ENCODE measurements around the gene LRRC8A.

The LRRC8A gene

DNA sequence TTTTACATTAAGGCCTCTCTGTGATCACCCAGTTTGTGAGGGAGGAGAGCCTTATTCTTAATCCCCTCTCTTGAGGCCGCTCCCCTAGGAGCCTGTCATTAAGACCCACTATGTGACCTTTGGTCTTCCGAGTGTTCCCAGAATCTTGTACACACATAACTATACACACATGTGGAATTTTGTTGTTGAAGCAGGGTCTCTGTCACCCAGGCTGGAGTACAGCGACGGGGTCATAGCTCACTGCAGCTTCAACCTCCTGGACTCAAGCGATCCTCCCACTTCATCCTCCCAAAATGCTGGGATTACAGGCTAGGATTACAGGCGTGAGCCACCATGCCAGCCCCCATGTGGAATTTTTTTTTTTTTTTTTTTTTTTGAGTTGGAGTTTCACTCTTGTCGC, 24.0 kb downstream of the LRRC8A start:
- Histone ChIP-seq H3K27ac (replicated peaks; ENCODE audit: low read length) (no peak overlapping the region), H2AFZ (ENCODE audit: low read length) (no peak overlapping the region), H3K4me3 (ENCODE audit: low read length in 2 of 2) (no peak overlapping the region), H3K27me3 (ENCODE audit: control insufficient read depth in 3 of 3, insufficient read depth in 3 of 3, low read depth in 1 of 3, low read length in 3 of 3) (no peaks in the 10 kb centered on the region), H2BK5ac (ENCODE audit: low read length) (no peak overlapping the region), H3K36me3 (replicated peaks in 1 of 2; ENCODE audit: control insufficient read depth in 2 of 2, insufficient read depth in 2 of 2, low read length in 2 of 2) (peaks cover 28 to 58% of the 10 kb centered on the region in 2 donors), H3K23ac (ENCODE audit: low read depth, low read length, poor library complexity) (no peak overlapping the region), H3K9ac (ENCODE audit: low read depth, low read length, poor library complexity) (no peak overlapping the region), H4K91ac (ENCODE audit: low read depth, low read length, poor library complexity) (no peak overlapping the region), H3K9me3 (replicated peaks in 1 of 2; ENCODE audit: control insufficient read depth in 2 of 2, insufficient read depth in 1 of 2, low read depth in 1 of 2, low read length in 2 of 2) (peaks cover 0 to 3% of the 10 kb centered on the region in 2 donors), H3K14ac (ENCODE audit: low read length) (no peak overlapping the region), H3K4me1 (ENCODE audit: control insufficient read depth in 2 of 2, insufficient read depth in 1 of 2, low read depth in 1 of 2, low read length in 2 of 2) (peaks cover 0 to 3% of the 10 kb centered on the region in 2 donors), H2BK120ac (ENCODE audit: low read depth, low read length) (no peak overlapping the region), H4K8ac (ENCODE audit: low read depth, low read length) (no peak overlapping the region), H3K4me2 (ENCODE audit: insufficient read depth, low read length, poor library complexity, severe bottlenecking) (no peak overlapping the region), H2BK15ac (ENCODE audit: low read length) (no peak overlapping the region), H3K4ac (ENCODE audit: low read length) (no peak overlapping the region), H3K18ac (ENCODE audit: low read length) (no peak overlapping the region), H2BK12ac (ENCODE audit: low read length) (no peak overlapping the region), H2AK5ac (ENCODE audit: low read depth, low read length) (no peak overlapping the region), H3K79me1 (ENCODE audit: low read depth, low read length) (peaks cover 5% of the 10 kb centered on the region)
- no CpG with 5 or more reads among the region's 7 CpGs for WGBS, 2 donors (ENCODE audit: extremely low coverage in 2 of 2, insufficient read length in 2 of 2, insufficient replicate concordance in 1 of 2)
- no peak for DNase-seq (ENCODE audit: low spot score)

DNA sequence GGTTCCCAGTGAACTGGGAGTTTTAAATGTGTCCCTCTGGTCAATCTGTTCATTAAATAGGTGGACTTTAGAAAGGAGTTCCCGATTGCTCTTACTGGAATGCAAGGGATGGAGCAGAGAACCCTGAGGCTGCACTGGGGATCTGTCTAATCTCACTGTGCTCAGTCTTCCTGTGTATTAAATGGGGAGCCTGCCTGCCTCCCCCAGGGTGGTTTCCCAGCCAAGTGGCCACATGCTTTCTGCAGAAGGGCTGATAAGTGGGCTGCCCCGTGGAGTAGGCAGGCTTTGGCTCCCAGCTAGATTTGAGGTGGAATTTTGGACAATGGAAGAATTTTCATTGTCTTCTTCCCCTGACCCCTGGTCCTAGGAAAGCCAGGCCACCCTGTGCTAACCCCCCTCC, 24.8 kb downstream of the LRRC8A start:
- H3K4me1 ChIP-seq (ENCODE audit: control insufficient read depth in 2 of 2, insufficient read depth in 1 of 2, low read depth in 1 of 2, low read length in 2 of 2), result peaks cover 2 to 9% of the 10 kb centered on the region in 2 donors
- peaks cover 28 to 62% of the 10 kb centered on the region in 2 donors for H3K36me3 ChIP-seq (replicated peaks in 1 of 2; ENCODE audit: control insufficient read depth in 2 of 2, insufficient read depth in 2 of 2, low read length in 2 of 2)

DNA sequence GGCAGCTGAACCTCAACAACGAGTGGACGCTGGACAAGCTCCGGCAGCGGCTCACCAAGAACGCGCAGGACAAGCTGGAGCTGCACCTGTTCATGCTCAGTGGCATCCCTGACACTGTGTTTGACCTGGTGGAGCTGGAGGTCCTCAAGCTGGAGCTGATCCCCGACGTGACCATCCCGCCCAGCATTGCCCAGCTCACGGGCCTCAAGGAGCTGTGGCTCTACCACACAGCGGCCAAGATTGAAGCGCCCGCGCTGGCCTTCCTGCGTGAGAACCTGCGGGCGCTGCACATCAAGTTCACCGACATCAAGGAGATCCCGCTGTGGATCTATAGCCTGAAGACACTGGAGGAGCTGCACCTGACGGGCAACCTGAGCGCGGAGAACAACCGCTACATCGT, 26.4 kb downstream of the LRRC8A start:
- Histone ChIP-seq H2BK120ac (ENCODE audit: low read depth, low read length) (no peak overlapping the region), H3K4me2 (ENCODE audit: insufficient read depth, low read length, poor library complexity, severe bottlenecking) (no peak overlapping the region), H2BK15ac (ENCODE audit: low read length) (no peak overlapping the region), H3K9me3 (replicated peaks in 1 of 2; ENCODE audit: control insufficient read depth in 2 of 2, insufficient read depth in 1 of 2, low read depth in 1 of 2, low read length in 2 of 2) (peaks cover 0 to 3% of the 10 kb centered on the region in 2 donors), H3K18ac (ENCODE audit: low read length) (no peak overlapping the region), H2AFZ (ENCODE audit: low read length) (no peak overlapping the region), H3K4ac (ENCODE audit: low read length) (no peak overlapping the region), H2BK5ac (ENCODE audit: low read length) (no peak overlapping the region), H2BK12ac (ENCODE audit: low read length) (no peak overlapping the region), H3K23ac (ENCODE audit: low read depth, low read length, poor library complexity) (peak overlapping the region; percentile 82), H4K8ac (ENCODE audit: low read depth, low read length) (no peak overlapping the region), H3K27me3 (ENCODE audit: control insufficient read depth in 3 of 3, insufficient read depth in 3 of 3, low read depth in 1 of 3, low read length in 3 of 3) (no peaks in the 10 kb centered on the region), H4K91ac (ENCODE audit: low read depth, low read length, poor library complexity) (no peak overlapping the region), H3K4me3 (ENCODE audit: low read length in 2 of 2) (peak overlapping the region in 1 of 2 donors; percentile 39), H3K27ac (replicated peaks; ENCODE audit: low read length) (no peak overlapping the region), H3K79me1 (ENCODE audit: low read depth, low read length) (peaks cover 7% of the 10 kb centered on the region), H3K9ac (ENCODE audit: low read depth, low read length, poor library complexity) (no peak overlapping the region), H3K14ac (ENCODE audit: low read length) (no peak overlapping the region), H3K36me3 (replicated peaks in 1 of 2; ENCODE audit: control insufficient read depth in 2 of 2, insufficient read depth in 2 of 2, low read length in 2 of 2) (peaks cover 31 to 72% of the 10 kb centered on the region in 2 donors), H2AK5ac (ENCODE audit: low read depth, low read length) (no peak overlapping the region), H3K4me1 (ENCODE audit: control insufficient read depth in 2 of 2, insufficient read depth in 1 of 2, low read depth in 1 of 2, low read length in 2 of 2) (peaks cover 11 to 22% of the 10 kb centered on the region in 2 donors)
- no CpG with 5 or more reads among the region's 24 CpGs for WGBS, 2 donors (ENCODE audit: extremely low coverage in 2 of 2, insufficient read length in 2 of 2, insufficient replicate concordance in 1 of 2)
- DNase-seq (ENCODE audit: low spot score), result no peak

More for the DNA sequence above, 24.8 kb downstream of the LRRC8A start:
- H2BK12ac ChIP-seq (ENCODE audit: low read length), result no peak overlapping the region
- peak overlapping the region; percentile 36 for H2BK5ac ChIP-seq (ENCODE audit: low read length)
- no peak overlapping the region for H2AK5ac ChIP-seq (ENCODE audit: low read depth, low read length)
- no peaks in the 10 kb centered on the region for H3K27me3 ChIP-seq (ENCODE audit: control insufficient read depth in 3 of 3, insufficient read depth in 3 of 3, low read depth in 1 of 3, low read length in 3 of 3)
- no peak overlapping the region for H3K23ac ChIP-seq (ENCODE audit: low read depth, low read length, poor library complexity)
- H3K9ac ChIP-seq (ENCODE audit: low read depth, low read length, poor library complexity), result no peak overlapping the region
- H2AFZ ChIP-seq (ENCODE audit: low read length), result no peak overlapping the region
- H4K91ac ChIP-seq (ENCODE audit: low read depth, low read length, poor library complexity), result no peak overlapping the region
- DNase-seq (ENCODE audit: low spot score), result no peak
- H2BK15ac ChIP-seq (ENCODE audit: low read length), result no peak overlapping the region
- H3K4me3 ChIP-seq (ENCODE audit: low read length in 2 of 2), result no peak overlapping the region
- H3K14ac ChIP-seq (ENCODE audit: low read length), result no peak overlapping the region
- no peak overlapping the region for H3K27ac ChIP-seq (replicated peaks; ENCODE audit: low read length)
- H3K79me1 ChIP-seq (ENCODE audit: low read depth, low read length), result peaks cover 5% of the 10 kb centered on the region
- WGBS, 2 donors (ENCODE audit: extremely low coverage in 2 of 2, insufficient read length in 2 of 2, insufficient replicate concordance in 1 of 2), result no CpG with 5 or more reads among the region's 2 CpGs
- H4K8ac ChIP-seq (ENCODE audit: low read depth, low read length), result no peak overlapping the region
- no peak overlapping the region for H3K4me2 ChIP-seq (ENCODE audit: insufficient read depth, low read length, poor library complexity, severe bottlenecking)
- H3K9me3 ChIP-seq (replicated peaks in 1 of 2; ENCODE audit: control insufficient read depth in 2 of 2, insufficient read depth in 1 of 2, low read depth in 1 of 2, low read length in 2 of 2), result peaks cover 0 to 3% of the 10 kb centered on the region in 2 donors
- no peak overlapping the region for H2BK120ac ChIP-seq (ENCODE audit: low read depth, low read length)
- H3K18ac ChIP-seq (ENCODE audit: low read length), result no peak overlapping the region
- H3K4ac ChIP-seq (ENCODE audit: low read length), result no peak overlapping the region

DNA sequence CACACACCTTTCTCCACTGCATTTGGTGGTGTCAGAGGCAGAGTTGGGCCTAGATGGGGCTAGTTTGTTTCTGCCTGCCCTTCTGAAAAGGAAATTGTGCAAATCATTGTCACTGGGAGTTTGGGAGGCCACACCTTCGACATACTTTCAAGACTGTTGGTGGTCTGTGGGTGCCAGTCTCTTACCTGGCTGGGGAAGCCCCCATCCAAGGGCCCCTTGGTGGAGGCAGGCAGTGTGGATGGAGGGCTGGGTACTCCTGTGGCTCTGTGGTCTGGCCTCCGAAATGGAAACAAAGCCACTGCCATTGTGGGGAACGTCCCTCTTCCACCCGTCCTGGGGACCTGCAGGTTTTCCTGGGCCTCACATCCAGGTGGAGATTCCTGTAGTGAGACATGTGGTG, 27.9 kb downstream of the LRRC8A start:
- Histone ChIP-seq H3K9me3 (replicated peaks in 1 of 2; ENCODE audit: control insufficient read depth in 2 of 2, insufficient read depth in 1 of 2, low read depth in 1 of 2, low read length in 2 of 2) (peaks cover 0 to 3% of the 10 kb centered on the region in 2 donors), H2BK15ac (ENCODE audit: low read length) (no peak overlapping the region), H4K8ac (ENCODE audit: low read depth, low read length) (no peak overlapping the region), H2AFZ (ENCODE audit: low read length) (no peak overlapping the region), H3K36me3 (replicated peaks in 1 of 2; ENCODE audit: control insufficient read depth in 2 of 2, insufficient read depth in 2 of 2, low read length in 2 of 2) (peaks cover 34 to 80% of the 10 kb centered on the region in 2 donors), H2BK5ac (ENCODE audit: low read length) (no peak overlapping the region), H3K4me2 (ENCODE audit: insufficient read depth, low read length, poor library complexity, severe bottlenecking) (no peak overlapping the region), H2BK120ac (ENCODE audit: low read depth, low read length) (no peak overlapping the region), H2BK12ac (ENCODE audit: low read length) (no peak overlapping the region), H2AK5ac (ENCODE audit: low read depth, low read length) (no peak overlapping the region), H3K14ac (ENCODE audit: low read length) (no peak overlapping the region), H4K91ac (ENCODE audit: low read depth, low read length, poor library complexity) (no peak overlapping the region), H3K27me3 (ENCODE audit: control insufficient read depth in 3 of 3, insufficient read depth in 3 of 3, low read depth in 1 of 3, low read length in 3 of 3) (no peaks in the 10 kb centered on the region), H3K27ac (replicated peaks; ENCODE audit: low read length) (no peak overlapping the region), H3K23ac (ENCODE audit: low read depth, low read length, poor library complexity) (no peak overlapping the region), H3K4me1 (ENCODE audit: control insufficient read depth in 2 of 2, insufficient read depth in 1 of 2, low read depth in 1 of 2, low read length in 2 of 2) (peaks cover 11 to 22% of the 10 kb centered on the region in 2 donors), H3K18ac (ENCODE audit: low read length) (no peak overlapping the region), H3K79me1 (ENCODE audit: low read depth, low read length) (peaks cover 7% of the 10 kb centered on the region), H3K4ac (ENCODE audit: low read length) (no peak overlapping the region), H3K4me3 (ENCODE audit: low read length in 2 of 2) (no peak overlapping the region), H3K9ac (ENCODE audit: low read depth, low read length, poor library complexity) (no peak overlapping the region)
- WGBS, 2 donors (ENCODE audit: extremely low coverage in 2 of 2, insufficient read length in 2 of 2, insufficient replicate concordance in 1 of 2), result no CpG with 5 or more reads among the region's 4 CpGs
- DNase-seq (ENCODE audit: low spot score), result no peak

All from neuronal stem cell (in vitro differentiated cells).